A673 (cell line): ENCODE measurements around the gene NEURL1. TPM values are rescaled to one million over a fixed set of nuclear protein-coding genes. Genes with fewer than 3 reads are reported as not detected.
A peak's percentile ranks its signal among the peaks of the same experiment; 100 is the strongest.

Source experiments
- BruUV-seq: library from RNA; stranded (reverse); fragments of 400-500 nt; replicated peaks from 2 replicates; lab custom pipeline; 2021; lab: Mats Ljungman, UMichigan
- CTCF ChIA-PET: fragments of 300-600 bp; sonication (Branson Sonifier 250); formaldehyde crosslinking; loops from one replicate; lab custom pipeline; 2022; ENCODE audit warnings: antibody characterized with exemption; lab: Charles Lee
- POLR2A ChIA-PET: fragments of 300-600 bp; sonication (Branson Sonifier 250); formaldehyde crosslinking; loops from one replicate; lab custom pipeline; 2022; ENCODE audit warnings: antibody characterized with exemption; ENCODE audit not compliant: low non-redundant PET; lab: Charles Lee
- DNase-seq: peaks from one replicate; pipeline ENCODE4 v3.0.0-alpha.2; 2015; ENCODE audit warnings: low spot score
- H3K27ac ChIP-seq: fragments of 200-600 bp; sonication (generic); 2 replicates; pipeline ENCODE4 v1.5.1; 2016; ENCODE audit warnings: mixed run types, low read depth, mild to moderate bottlenecking, mixed read lengths, antibody characterized with exemption, low read length; ENCODE audit not compliant: poor library complexity, severe bottlenecking
- H3K27me3 ChIP-seq: fragments of 200-600 bp; sonication (generic); replicated peaks from 2 replicates; pipeline ENCODE4 v1.6.1; 2017; ENCODE audit warnings: mixed run types, low read depth, mild to moderate bottlenecking, mixed read lengths, antibody characterized with exemption, low read length; ENCODE audit not compliant: insufficient read depth, poor library complexity
- H3K36me3 ChIP-seq: fragments of 200-600 bp; sonication (generic); 2 replicates; pipeline ENCODE4 v1.6.1; 2016; ENCODE audit warnings: mixed run types, mild to moderate bottlenecking, mixed read lengths, antibody characterized with exemption, low read length; ENCODE audit not compliant: insufficient read depth, poor library complexity, severe bottlenecking
- H3K4me1 ChIP-seq: fragments of 200-600 bp; sonication (generic); 2 replicates; pipeline ENCODE4 v1.6.1; 2017; ENCODE audit warnings: mixed run types, mild to moderate bottlenecking, mixed read lengths, antibody characterized with exemption, low read length; ENCODE audit not compliant: insufficient read depth, poor library complexity, severe bottlenecking
- H3K4me3 ChIP-seq: fragments of 200-600 bp; sonication (generic); 2 replicates; pipeline ENCODE4 v1.5.1; 2016; ENCODE audit warnings: low read depth, mixed run types, mild to moderate bottlenecking, mixed read lengths, low read length; ENCODE audit not compliant: poor library complexity, severe bottlenecking
- H3K9me3 ChIP-seq: fragments of 200-600 bp; sonication (generic); 2 replicates; pipeline ENCODE4 v1.6.1; 2016; ENCODE audit warnings: mixed run types, low read depth, mild to moderate bottlenecking, mixed read lengths, antibody characterized with exemption, low read length; ENCODE audit not compliant: poor library complexity, severe bottlenecking
- CTCF ChIP-seq: fragments of 300-800, 200-600 bp; sonication (generic); conservative IDR thresholded peaks from 2 replicates; pipeline ENCODE4 v1.5.1; 2017; ENCODE audit warnings: low read depth, mild to moderate bottlenecking, antibody characterized with exemption, low read length, moderate library complexity, mixed read lengths
- EZH2 ChIP-seq: fragments of 200-600 bp; sonication (generic); IDR thresholded peaks from 2 replicates; pipeline ENCODE4 v1.6.1; 2017; ENCODE audit warnings: borderline replicate concordance, low read depth, mild to moderate bottlenecking, mixed read lengths, antibody characterized with exemption, low read length; ENCODE audit not compliant: poor library complexity, severe bottlenecking
- intact Hi-C: fragments of 100-400 bp; cut with micrococcal nuclease; formaldehyde crosslinking; loops from one replicate; pipeline ENCODE4 v1.10.0; 2022; ENCODE audit not compliant: unreplicated experiment
- total RNA-seq: library from RNA; stranded (reverse); gene quantifications from 2 replicates; pipeline ENCODE4 v1.2.3, GENCODE V29; 2021

The NEURL1 gene
- total RNA-seq, 1 experiment from 2014 or later = 0.52 TPM

GRCh38 chr10:103539751-103540150 is 46.2 kb downstream of the NEURL1 start:
- Histone ChIP-seq H3K4me3 (no peak overlapping the region), H3K27ac (no peak overlapping the region), H3K27me3 (no peaks in the 10 kb centered on the region), H3K36me3 (no peaks in the 10 kb centered on the region), H3K4me1 (peaks cover 22% of the 10 kb centered on the region), H3K9me3 (no peaks in the 10 kb centered on the region)
- TF ChIP-seq CTCF = no peak
- TF ChIP-seq EZH2 = no peak
- DNase-seq = no peak
- intact Hi-C loops = no loop called here
- CTCF ChIA-PET = interaction anchor here (0.5 kb wide), 1 partner anchor 35 kb away, joined by 9 read pairs; no protein-coding TSS in a partner anchor
- BruUV-seq = no TSS peak
- POLR2A ChIA-PET = interaction anchor here (0.5 kb wide), 1 partner anchor 57 kb away, joined by 3 read pairs; no protein-coding TSS in a partner anchor

- TF ChIP-seq CTCF (no peak), EZH2 (no peak)
- ChIA-PET POLR2A (no interaction called here), CTCF (no interaction called here)
- Histone ChIP-seq H3K9me3 (no peaks in the 10 kb centered on the region), H3K27me3 (no peaks in the 10 kb centered on the region), H3K4me3 (no peak overlapping the region), H3K27ac (no peak overlapping the region), H3K36me3 (no peaks in the 10 kb centered on the region), H3K4me1 (peaks cover 22% of the 10 kb centered on the region)
- BruUV-seq = no TSS peak
- intact Hi-C loops = no loop called here
- no peak for DNase-seq
Observed at GRCh38 chr10:103540722-103541121, 47.2 kb downstream of the NEURL1 start.

- POLR2A ChIA-PET = no interaction called here
Observed at GRCh38 chr10:103541616-103542015, 48.1 kb downstream of the NEURL1 start.

More at GRCh38 chr10:103541616-103542015, 48.1 kb downstream of the NEURL1 start:
- no peaks in the 10 kb centered on the region for H3K27me3 ChIP-seq
- H3K36me3 ChIP-seq = no peaks in the 10 kb centered on the region
- peak overlapping the region; percentile 73 for H3K27ac ChIP-seq
- H3K4me3 ChIP-seq = no peak overlapping the region
- BruUV-seq = no TSS peak
- CTCF ChIA-PET = no interaction called here
- intact Hi-C loops = no loop called here
- no peak for DNase-seq
- no peaks in the 10 kb centered on the region for H3K9me3 ChIP-seq
- TF ChIP-seq EZH2 (no peak), CTCF (no peak)
- H3K4me1 ChIP-seq = peaks cover 22% of the 10 kb centered on the region
